T follicular helper cell (primary cell): ENCODE data around the gene FSTL4.

Experiments used
- DNase-seq: peaks from one replicate; pipeline ENCODE4 v3.0.0-alpha.2; 2020; ENCODE audit warnings: low read depth

Gene FSTL4

GRCh38 chr5:133265257-133265656 is 347.1 kb downstream of the FSTL4 start:
- no peak for DNase-seq

GRCh38 chr5:133262690-133263089 is 349.7 kb downstream of the FSTL4 start:
- no peak for DNase-seq

DNA sequence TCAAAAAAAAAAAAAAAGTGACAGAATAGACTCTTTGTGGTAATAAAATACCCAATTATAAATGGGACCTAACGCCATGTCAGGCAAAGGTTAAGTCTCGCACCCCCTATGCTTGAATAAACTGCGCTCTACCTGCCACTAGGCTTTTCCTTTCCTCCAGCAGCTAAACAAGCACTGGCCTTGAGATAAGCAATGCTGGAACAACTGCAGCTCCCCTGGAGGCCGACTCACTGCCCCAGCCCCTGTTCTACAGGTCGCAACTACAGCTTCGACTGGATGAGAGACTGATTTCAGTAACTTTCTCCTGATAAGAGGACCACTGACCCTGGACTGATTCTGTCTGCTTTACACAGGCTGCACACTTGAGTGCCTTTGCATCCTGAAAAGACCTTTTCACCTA is 350.3 kb downstream of the FSTL4 start:
- no peak for DNase-seq

GRCh38 chr5:133260715-133261114 is 351.6 kb downstream of the FSTL4 start:
- no peak for DNase-seq

DNA sequence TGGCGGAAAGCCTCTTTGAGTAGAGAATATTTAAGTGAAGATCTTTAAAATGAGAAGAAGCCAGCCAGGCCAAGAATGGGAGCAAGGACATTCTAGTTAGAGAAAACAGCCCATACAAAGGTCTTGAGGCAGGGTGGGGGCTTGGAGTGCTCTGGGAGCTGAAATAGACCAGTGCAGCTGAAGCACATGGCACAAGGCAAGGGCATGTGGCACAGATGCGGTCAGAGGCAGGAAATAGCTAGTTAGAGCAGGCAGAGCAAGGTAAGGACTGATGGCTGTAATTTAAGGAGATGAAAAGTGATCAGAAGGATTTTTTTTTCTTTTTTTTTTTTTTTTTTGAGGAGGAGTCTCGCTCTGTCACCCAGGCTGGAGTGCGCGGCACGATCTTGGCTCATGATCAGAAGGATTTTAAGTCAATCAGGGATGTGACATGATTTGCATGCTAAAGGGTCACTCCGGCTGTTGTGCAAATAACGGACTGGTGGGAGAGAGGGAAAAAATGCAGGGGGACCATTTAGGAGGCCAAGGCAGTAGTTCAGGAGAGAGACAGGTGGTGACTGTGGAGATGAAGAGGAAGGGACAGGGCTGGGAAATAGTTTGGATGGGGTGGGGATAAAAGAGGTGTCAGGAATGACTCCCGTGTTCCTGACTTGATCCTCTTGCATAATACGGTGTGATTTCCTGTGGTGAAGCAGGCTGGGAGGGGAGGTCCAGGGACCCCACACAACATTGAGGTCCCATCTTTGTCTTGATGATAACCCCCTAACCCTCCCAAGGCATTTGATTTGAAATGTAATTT is 352.9 kb downstream of the FSTL4 start:
- DNase-seq = no peak

DNA sequence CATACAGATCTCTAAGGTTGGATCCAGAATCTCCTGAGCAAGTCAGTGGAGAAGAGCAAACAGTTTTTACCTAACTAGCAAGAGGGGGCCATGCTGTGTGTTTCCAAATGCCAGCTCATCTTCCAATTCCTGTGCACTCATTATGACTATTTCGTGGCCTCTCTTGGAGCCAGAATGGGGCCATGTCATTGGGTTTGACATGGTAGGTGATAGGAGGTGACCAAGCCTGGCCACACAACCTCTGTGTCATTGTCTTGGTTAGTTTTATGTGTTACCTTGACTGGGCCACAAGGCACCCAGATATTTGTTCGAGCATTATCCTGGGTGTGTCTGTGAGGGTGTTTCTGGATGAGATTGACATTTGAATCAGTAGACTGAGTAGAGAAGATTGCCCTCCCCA is 354.4 kb downstream of the FSTL4 start:
- DNase-seq = no peak

- no peak for DNase-seq
Observed at GRCh38 chr5:133256276-133256675, 356.1 kb downstream of the FSTL4 start.

GRCh38 chr5:133254803-133255202 is 357.5 kb downstream of the FSTL4 start:
- DNase-seq = no peak

- no peak for DNase-seq
Observed at GRCh38 chr5:133253671-133254070, 358.7 kb downstream of the FSTL4 start.

GRCh38 chr5:133253070-133253469 is 359.3 kb downstream of the FSTL4 start:
- DNase-seq = no peak

DNA sequence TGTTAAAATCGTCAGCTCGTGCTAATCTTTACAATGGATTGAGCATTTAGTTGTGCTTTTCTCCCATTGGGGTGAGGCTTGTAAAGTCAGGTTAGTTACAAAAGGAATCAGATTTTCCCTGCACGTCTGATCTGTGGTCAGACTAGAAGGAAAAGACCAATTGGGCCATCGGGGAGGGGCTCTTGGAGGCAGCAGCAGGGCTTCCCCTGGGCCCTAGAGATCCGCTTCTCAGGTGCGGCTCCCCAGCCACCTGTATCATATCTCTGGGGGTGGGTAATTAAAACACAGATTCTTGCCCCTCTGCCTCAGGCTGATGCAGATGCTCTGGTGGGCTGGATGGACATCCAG is 360.2 kb downstream of the FSTL4 start:
- DNase-seq = no peak

DNA sequence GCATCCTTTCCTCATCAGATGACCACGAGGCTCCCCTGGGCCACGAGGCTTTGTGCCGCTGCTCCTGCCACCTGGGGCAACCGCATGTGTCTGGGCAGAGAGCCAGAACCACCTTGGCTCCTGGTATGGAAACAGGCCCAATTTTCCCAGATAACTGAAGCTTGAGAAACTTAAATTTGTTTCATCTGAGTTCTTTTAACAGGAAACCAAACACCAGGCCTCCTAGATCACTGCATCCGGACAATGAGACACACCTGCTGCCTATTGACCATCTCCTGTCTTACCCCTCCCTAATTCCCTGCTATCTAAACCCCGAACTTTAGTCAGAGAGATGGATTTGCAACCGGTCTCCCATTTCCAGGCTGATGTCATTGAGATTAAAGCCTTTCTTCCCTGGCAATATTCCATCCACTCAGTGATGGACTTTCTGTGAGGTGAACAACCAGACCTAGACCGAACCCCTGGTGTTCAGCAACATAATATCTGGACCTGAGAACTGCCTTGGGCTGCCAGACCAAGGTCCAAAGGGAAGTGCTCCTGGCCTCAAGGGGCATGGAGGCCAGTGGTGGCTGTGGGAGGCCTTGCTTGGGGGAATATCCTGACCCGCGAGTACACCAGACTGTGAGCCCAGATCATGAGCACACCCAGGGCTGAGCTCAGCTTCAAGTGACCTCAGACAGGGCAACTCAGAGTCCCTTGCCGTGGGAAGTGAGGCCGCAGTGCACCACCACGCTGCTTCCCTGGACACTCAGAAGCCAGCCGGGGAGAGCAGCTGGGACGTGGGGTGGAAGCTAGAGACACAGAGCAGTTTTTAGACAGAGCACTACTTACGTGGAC is 360.8 kb downstream of the FSTL4 start:
- no peak for DNase-seq

DNA sequence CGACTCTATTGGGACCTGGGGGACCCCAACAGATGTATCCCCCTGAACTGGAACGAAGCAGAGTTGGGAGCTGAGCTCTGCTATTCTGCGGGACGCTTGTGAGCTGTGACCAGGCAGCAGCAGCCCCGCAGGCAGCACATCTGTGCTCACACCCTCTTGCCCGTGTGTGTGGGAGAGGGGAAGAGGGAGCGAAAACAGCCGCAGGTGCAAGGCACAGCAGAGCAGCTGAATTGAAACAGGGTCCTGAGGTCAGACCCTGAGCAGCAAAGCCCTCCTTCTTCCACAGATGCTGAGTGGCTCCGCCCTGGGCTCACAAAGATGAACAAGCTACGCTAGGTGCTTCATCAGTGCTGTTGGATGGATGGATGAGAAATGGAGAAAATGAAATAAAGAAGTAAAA is 361.8 kb downstream of the FSTL4 start:
- no peak for DNase-seq

DNA sequence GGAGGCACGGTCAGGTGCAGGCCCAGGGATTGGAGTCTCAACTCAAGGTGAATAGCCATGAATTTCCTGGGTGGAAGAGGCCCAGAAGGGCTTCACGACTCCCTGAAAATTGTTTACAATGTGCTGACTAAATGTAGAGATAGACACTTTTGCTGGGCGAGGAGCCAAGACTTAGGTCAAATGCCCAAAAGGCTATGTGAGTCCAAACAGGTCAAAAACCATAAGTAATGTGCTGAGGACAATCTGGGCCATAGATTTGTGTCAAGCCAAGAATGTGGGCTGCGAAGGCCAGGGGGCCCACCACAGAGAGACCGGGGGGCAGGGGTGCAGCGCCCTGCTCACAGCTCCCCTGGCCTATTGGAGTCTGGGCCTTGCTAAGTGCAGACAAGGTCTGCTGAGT is 362.7 kb downstream of the FSTL4 start:
- no peak for DNase-seq

- no peak for DNase-seq
Observed at GRCh38 chr5:133247881-133248624, 364.3 kb downstream of the FSTL4 start.

DNA sequence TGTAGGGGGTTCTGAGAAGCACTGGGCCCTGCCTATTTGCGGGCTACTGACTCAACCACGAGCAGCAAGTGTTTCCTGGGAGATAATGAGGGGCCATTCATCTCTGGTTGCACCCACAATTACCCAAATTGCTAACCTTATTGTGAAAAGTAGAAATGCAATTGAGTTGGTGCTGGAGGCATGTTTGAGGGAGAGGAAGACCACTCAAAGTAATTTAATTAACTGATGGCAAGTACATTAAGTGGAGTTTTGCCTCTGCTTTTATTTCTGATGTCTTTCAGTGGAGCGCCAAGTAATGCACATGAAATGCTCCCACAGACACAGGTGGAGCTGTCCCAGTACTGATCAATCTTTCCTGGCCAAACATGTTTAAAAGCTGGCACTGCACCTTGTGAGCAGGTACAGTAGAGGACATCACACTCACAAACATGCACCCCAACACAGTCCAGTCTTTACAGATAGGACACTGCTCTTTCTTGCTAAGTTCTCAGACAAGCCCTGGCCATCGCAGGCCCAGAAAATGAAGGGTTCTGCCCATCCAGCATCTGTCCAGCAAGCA is 365.1 kb downstream of the FSTL4 start:
- no peak for DNase-seq

- DNase-seq = no peak
Observed at GRCh38 chr5:133246376-133247150, 365.8 kb downstream of the FSTL4 start.

- DNase-seq = no peak
Observed at GRCh38 chr5:133246053-133246370, 366.3 kb downstream of the FSTL4 start.

DNA sequence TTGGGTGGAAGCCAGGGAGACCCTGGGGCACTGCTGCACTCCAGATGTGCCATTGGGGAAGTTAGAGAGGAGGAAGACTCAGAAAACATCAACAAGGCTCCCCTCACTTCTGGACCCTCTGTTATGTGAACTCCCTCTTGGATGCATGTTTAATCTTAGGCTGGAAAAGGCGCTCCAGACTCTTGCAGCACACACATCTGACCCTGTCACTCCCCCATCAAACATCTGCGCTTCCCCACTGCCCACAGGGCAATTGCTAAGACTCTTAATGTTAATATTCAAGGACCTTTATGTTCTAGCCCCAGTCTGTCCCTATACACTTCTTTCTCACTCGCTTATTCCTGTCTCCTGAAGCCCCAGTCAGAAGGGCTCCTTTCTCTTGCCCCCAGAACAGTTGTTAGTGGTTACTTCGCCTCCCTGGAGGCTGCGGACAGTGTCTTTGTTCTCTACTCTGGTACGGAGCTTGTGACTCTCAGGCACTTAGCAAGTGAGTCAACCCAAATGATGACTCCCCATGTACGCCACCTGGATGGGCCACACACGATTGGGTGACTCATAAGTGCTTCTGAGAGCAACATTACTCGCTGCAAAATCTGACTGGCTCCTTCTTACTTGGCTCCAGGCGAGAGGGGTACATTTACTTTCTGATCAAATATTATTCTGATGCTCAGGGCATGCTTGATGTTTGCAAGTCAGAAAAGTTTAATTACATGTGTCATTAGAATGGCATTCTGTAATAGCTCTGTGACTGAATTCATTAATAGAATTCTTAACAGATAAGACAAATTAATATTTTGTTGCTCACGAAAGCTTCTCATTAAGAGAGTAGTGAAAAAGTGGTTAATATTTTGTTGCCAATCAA is 366.9 kb downstream of the FSTL4 start:
- DNase-seq = no peak

DNA sequence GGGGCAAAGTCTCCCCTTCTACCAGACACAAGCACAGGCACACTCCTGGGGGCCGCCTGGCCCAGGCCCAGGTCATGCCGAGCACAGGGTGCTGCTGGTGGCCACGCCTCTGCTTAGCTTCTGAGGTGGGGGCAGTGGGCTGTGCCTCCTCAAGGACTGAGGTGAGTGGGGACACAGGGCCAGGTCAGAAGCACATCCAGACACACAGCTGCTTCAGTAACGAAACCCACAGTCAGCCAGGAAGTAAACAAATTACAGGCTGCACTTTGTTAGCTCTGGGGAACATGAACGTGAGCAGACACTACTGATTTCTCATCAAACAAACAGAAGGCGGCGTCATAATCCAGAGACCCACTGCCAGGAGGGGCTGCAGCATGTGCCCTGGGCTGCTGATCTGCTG is 368.1 kb downstream of the FSTL4 start:
- no peak for DNase-seq

DNA sequence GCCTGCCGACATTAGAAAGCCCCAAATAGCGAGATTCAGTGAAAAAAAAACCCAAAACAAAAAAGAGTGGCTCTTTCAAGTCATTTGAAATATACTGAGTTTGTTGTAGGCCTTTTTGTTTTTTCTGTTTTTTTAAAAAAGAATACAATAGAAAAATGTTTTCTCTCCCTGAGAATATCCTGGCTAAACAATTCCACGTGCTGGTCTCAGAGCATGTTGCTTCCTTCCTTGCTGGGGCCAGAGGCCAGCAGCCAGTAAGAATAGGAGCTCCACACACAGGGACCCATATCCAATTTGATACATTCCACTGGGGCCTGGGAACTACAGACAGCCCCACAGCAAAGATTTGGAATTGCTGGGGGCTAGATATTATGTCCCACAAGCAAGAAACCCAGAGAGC is 369.1 kb downstream of the FSTL4 start:
- DNase-seq = no peak
